ENCODE data around the gene RHBDL1.

GRCh38 chr16:672851-673250 lies 2.6 kb upstream of the RHBDL1 start:
- TF ChIP-seq CTCF (IDR thresholded peaks at IDR 0.05; ENCODE audit: poor library complexity), result no peak
- TF ChIP-seq EZH2phosphoT487 (IDR thresholded peaks at IDR 0.05; ENCODE audit: low read depth, severe bottlenecking, unreplicated experiment), result no peak

All from hepatocyte (in vitro differentiated cells).